ENCODE results near the gene PAGE2.

DNA sequence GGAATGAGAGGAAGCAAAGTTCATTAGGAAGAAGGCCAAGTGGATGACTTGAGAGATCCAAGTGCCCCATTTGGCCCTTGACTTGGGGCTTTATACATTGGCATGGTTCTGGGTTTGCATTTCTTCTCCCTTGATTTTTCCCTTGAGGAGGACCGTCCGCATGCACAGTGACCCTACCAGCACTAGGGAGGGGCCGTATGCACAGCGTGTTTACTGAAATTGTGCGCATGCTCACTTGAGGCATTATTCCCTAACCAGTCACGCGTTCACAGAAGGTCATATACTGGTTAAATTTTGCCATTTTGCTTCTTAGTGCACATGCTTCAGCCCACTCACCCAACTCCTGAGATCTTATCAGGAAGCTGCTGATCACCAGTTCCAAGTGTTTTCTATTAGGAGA lies 35.1 kb downstream of the PAGE2 start:
- no peak for TF ChIP-seq CTCF (IDR thresholded peaks at IDR 0.05)
- TF ChIP-seq POLR2A (IDR thresholded peaks at IDR 0.05), result no peak

All from vagina (tissue), 2 donors.